Ishikawa (cell line): Measurements from ENCODE around the gene MBTPS1.

Experiments used
- CEBPB ChIP-seq: IDR thresholded peaks from 2 replicates; pipeline ENCODE4 v1.6.1; 2012
- CREB1 ChIP-seq: IDR thresholded peaks from 2 replicates; pipeline ENCODE4 v1.6.1; 2012; ENCODE audit warnings: low read depth
- EGR1 ChIP-seq: IDR thresholded peaks from 2 replicates; pipeline ENCODE4 v1.6.1; 2012
- EP300 ChIP-seq: IDR thresholded peaks from 2 replicates; pipeline ENCODE4 v1.6.1; 2012; ENCODE audit warnings: borderline replicate concordance
- FOXM1 ChIP-seq: IDR thresholded peaks from 2 replicates; pipeline ENCODE4 v1.6.1; 2012; ENCODE audit warnings: low read depth, borderline replicate concordance
- NFIC ChIP-seq: IDR thresholded peaks from 2 replicates; pipeline ENCODE4 v1.6.1; 2012
- RAD21 ChIP-seq: IDR thresholded peaks from 2 replicates; pipeline ENCODE4 v1.6.1; 2012; ENCODE audit warnings: low read depth
- REST ChIP-seq: IDR thresholded peaks from 2 replicates; pipeline ENCODE4 v1.6.1; 2012; ENCODE audit warnings: low read depth, mild to moderate bottlenecking
- TAF1 ChIP-seq: IDR thresholded peaks from 2 replicates; pipeline ENCODE4 v1.6.1; 2012; ENCODE audit warnings: low read depth, mild to moderate bottlenecking
- TCF12 ChIP-seq: IDR thresholded peaks from 2 replicates; pipeline ENCODE4 v1.6.1; 2012; ENCODE audit warnings: low read depth
- TEAD4 ChIP-seq: IDR thresholded peaks from 2 replicates; pipeline ENCODE4 v1.6.1; 2012
- YY1 ChIP-seq: IDR thresholded peaks from 2 replicates; pipeline ENCODE4 v1.6.1; 2012; ENCODE audit warnings: low read depth
- ZBTB7A ChIP-seq: IDR thresholded peaks from 2 replicates; pipeline ENCODE4 v1.6.1; 2012; ENCODE audit warnings: low read depth
- TF ChIP-seq, protein P1 (sequence below): IDR thresholded peaks from 2 replicates; pipeline ENCODE4 v1.6.1; 2012
- TF ChIP-seq, protein P2 (sequence below): IDR thresholded peaks from 2 replicates; pipeline ENCODE4 v1.6.1; 2012

The MBTPS1 gene

GRCh38 chr16:84098939-84099338 lies 17.8 kb downstream of the MBTPS1 start:
- TF ChIP-seq EP300: no peak
- no peak for TF ChIP-seq TCF12
- TF ChIP-seq REST: no peak
- no peak for TF ChIP-seq CREB1
- TF ChIP-seq NFIC: no peak
- TF ChIP-seq YY1: no peak
- TF ChIP-seq ZBTB7A: no peak
- TF ChIP-seq, protein P1, sequence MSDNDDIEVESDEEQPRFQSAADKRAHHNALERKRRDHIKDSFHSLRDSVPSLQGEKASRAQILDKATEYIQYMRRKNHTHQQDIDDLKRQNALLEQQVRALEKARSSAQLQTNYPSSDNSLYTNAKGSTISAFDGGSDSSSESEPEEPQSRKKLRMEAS: no peak
- TF ChIP-seq, protein P2, sequence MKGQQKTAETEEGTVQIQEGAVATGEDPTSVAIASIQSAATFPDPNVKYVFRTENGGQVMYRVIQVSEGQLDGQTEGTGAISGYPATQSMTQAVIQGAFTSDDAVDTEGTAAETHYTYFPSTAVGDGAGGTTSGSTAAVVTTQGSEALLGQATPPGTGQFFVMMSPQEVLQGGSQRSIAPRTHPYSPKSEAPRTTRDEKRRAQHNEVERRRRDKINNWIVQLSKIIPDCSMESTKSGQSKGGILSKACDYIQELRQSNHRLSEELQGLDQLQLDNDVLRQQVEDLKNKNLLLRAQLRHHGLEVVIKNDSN: no peak
- no peak for TF ChIP-seq EGR1
- TF ChIP-seq TEAD4: no peak
- no peak for TF ChIP-seq CEBPB
- TF ChIP-seq TAF1: no peak
- TF ChIP-seq RAD21: no peak
- TF ChIP-seq FOXM1: no peak

DNA sequence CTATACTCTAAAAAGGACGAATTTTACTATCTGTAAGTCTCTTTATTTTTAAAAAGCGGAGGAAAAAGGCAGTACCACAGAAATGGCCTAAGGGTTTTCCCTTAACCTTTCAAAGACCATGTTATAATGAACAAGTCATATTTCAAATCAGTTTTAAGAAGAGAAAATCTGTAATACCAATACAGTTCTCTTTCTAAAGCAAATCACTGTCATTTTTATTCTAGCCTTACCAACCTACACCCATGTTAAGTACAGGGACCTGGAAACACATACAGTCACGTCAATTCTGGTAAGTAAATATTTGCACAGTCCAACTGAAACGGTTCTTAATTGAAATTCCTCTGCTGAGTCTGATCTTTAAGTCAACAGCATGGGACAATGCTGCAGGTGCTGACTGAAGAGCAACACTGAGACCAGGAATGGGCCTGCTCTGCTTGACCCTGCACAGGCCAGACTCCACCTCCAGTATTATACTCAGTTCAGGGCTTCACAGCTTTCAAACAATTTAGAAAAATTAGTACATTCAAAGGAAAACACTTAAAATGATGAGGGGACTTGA lies 20.2 kb downstream of the MBTPS1 start:
- TF ChIP-seq NFIC: no peak
- no peak for TF ChIP-seq CEBPB
- no peak for TF ChIP-seq FOXM1
- no peak for TF ChIP-seq TEAD4
- TF ChIP-seq ZBTB7A: no peak
- no peak for TF ChIP-seq TCF12
- TF ChIP-seq, protein P1: no peak

- no peak for TF ChIP-seq CEBPB
- TF ChIP-seq YY1: no peak
Observed at GRCh38 chr16:84095466-84095865, 21.3 kb downstream of the MBTPS1 start.

DNA sequence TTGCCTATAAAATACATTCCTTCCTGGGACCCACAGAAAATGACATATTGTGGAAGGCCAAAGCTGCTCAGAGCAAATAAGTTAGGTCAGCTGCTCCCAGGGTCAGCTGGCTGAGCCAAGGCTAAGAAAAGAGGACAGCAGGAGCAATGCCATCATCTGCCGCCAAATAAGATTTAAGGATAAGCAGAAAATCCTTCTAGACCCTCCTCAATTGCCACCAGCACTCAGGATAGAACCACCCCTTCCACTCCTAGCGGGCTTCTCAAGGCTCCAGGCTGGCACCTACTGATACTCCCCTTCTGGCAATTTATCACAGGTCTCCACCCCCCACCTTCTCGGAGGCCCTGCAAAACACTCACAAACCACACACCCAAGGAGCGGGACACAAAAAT lies 22.9 kb downstream of the MBTPS1 start:
- no peak for TF ChIP-seq YY1
- no peak for TF ChIP-seq TEAD4
- TF ChIP-seq, protein P2: no peak
- TF ChIP-seq RAD21: no peak
- TF ChIP-seq CREB1: no peak

DNA sequence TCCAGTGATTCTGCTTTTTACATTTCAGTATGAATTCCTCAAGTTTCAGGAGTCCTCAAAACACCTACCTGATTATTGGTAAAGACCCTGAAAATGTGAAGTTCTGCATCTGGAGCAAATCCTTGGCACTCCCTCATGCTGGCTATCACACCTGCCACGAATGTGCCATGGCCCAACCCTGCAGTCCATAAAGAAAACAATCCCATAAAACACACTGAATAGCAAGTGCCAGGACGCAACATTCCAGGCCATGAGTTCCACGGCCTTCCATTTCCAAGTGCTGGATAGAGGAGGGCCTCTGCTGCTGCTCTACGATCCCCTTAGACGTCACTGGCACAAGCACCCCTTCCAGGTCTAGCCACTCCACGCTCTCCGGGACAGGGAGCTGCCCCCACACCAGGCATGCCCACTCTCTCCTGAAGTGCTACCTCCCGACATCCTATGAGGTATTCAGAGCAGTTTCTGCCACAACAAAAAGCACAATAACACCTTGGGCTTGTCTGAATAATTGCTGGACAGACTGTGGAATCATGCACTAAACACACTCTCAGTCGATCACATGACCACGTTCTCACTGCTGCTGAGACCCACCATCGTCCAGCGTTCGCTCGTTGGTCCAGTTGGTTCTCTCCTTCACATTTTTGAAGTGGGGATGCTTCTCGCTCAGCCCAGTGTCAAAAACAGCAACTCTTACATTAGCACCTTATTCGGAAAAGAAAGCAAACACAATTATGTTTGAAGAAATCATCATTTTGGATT lies 23.4 kb downstream of the MBTPS1 start:
- TF ChIP-seq, protein P2: no peak
- TF ChIP-seq REST: no peak
- TF ChIP-seq CREB1: no peak
- no peak for TF ChIP-seq EP300
- TF ChIP-seq TCF12: no peak

- TF ChIP-seq TAF1 (no peak), REST (no peak), YY1 (no peak), RAD21 (no peak), EGR1 (no peak), TEAD4 (no peak), EP300 (no peak), CEBPB (no peak), CREB1 (no peak), FOXM1 (no peak)
- TF ChIP-seq, protein P1: no peak
- TF ChIP-seq, protein P2: no peak
Observed at GRCh38 chr16:84091460-84091859, 25.3 kb downstream of the MBTPS1 start.
